GM18517 (cell line): ENCODE data around the gene CHD1.
A peak's percentile ranks its signal among the peaks of the same experiment; 100 is the strongest.

ENCODE experiments used
- ATAC-seq: cut with Tn5 transposase; IDR thresholded peaks from one replicate; pipeline ENCODE4 v1.9.1; 2021; ENCODE audit warnings: mild to moderate bottlenecking, moderate library complexity; ENCODE audit not compliant: unreplicated experiment

The CHD1 gene

GRCh38 chr5:98905857-98906688 is 22.7 kb downstream of the CHD1 start:
- ATAC-seq: peak; percentile 64

DNA sequence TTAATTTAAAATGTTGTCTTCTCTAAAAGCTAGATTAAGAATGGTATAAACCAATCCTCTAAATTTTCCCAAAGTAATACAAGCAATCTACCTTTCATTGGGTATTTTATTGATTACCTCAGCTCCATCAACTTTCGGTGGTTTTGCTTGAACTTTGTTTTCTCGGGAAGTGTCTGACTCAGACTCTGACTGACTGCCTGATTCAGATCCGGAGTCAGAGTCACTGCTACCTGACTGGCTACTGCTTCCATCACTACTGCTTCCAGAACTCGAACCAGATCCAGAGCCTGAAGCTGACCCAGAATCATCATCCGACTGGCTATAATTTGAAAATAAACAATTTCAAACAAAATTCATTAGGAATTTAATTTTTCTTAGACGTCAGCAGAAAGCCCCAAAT is 24.0 kb downstream of the CHD1 start:
- ATAC-seq: no peak

GRCh38 chr5:98902733-98903132 is 26.1 kb downstream of the CHD1 start:
- ATAC-seq: no peak

DNA sequence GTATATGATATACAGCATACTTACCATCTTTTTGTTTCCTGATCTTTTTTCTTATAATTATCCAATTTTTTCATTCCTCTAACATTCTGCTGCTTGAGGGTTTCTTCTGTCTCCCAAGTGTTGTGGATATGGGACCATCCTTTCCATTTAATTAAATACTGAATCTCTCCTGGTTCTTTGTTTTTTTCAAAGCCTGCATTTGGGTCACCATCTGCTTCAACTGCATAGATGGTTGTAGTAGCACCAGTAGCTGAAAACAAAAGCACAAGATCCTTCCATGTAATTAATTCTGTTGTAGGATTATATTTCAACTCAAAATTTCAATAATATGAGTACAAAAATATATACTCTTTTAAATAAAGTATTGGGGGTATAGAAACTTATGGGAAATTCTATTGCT is 29.4 kb downstream of the CHD1 start:
- no peak for ATAC-seq

DNA sequence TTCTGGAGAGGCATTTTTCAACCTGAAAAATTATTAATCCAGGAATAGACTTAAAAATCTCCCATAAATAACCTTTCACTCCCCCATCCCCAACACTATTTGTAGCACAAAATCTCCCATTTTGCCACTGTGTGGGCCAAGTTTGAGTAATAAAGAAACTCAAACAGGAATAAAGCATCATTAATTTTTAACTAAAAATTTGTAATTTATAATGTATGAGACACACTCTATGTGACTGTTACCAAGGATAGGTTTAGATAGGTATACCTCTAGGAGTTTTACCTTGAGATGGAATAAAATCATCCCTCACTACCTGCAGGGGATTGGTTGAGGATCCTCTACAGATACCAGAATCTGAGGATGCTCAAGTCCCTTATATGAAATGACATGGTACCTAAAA is 30.1 kb downstream of the CHD1 start:
- ATAC-seq: no peak

DNA sequence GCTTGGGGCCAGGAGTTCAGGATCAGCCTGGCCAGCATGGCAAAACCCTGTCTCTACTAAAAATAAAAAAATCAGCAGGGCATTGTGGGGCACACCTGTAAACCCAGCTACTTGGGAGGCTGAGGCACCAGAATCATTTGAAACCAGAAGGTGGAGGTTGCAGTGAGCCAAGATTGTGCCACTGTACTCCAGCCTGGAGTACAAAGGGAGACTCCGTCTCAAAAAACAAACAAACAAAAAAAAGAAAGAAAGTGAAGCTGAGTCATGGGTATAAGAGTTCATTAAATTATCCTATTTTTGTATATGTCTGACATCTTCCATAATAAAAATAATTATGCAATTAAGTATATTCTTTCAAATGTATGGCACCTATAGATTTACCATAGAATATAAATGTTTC is 37.2 kb downstream of the CHD1 start:
- ATAC-seq: no peak

DNA sequence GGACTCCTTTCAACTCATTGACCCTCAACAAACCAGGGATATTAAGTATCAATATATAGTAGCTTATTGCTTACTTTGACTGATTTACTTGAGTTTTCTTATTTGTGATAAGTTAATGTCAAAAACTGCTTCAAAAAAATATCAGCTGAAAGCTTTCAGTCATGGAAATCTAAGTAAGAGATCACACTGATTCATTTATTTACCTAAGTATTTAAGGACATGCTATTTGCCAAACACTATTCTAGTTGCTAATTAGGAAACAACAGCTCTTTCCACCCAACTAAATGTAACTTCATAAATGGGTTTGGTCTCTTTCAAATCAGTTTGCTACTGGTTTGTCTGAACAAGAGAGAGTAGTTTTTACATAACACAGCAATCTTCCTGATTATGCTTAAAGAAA is 48.2 kb downstream of the CHD1 start:
- ATAC-seq: no peak

DNA sequence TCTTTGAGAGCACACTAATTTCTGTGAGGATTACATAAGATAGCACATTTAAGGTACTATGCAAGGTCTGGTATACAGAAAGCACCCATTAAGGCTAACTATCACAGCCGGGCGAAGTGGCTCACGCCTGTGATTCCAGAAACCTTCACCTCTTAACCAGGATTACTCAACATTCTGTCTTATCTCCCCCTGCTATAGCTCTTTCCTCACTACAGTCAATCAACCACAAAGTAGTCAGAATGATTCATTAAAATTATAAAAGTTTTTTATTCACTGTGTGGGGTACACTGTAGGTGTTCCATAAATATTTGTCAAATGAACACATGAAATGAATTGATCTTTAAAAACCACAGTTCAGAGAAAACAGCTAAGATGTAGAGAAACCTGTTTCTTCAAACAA is 48.7 kb downstream of the CHD1 start:
- ATAC-seq: no peak

- no peak for ATAC-seq
Observed at GRCh38 chr5:98877600-98877999, 51.2 kb downstream of the CHD1 start.

- no peak for ATAC-seq
Observed at GRCh38 chr5:98872674-98873073, 56.1 kb downstream of the CHD1 start.

DNA sequence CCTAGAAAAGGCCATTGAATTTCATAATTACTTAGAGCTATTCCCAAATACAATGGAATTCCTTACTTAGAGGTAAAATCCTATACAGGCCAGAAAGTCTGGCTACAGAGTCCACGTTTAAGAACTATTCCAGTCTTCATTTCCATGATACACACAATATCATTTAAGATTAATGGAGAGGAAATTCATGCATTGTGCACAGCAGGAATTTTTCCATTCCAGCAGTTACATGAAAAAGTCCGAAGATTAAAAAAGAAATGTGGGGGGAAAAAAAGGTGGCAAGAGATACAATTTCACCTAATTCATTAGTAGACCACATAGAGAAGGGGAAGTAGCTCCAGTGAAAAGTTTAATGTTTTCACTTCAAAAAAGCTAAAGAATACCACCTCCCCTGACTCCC is 63.1 kb downstream of the CHD1 start:
- no peak for ATAC-seq

DNA sequence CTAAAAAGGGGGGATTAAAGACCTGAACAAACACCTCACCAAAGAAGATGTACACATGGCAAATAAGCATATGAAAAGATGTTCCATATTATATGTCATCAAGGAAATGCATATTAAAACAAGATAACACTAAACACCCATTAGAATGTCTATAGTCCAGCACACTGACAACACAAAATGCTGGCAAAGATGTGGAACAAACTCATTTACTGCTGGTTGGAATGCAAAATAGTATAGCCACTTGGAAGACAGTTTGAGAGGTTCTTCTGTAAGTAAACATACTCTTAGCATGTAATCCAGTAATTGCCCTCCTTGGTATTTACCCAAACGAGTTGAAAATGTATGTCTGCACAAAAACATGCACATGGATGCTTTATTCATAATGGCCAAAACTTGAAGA is 81.8 kb downstream of the CHD1 start:
- no peak for ATAC-seq

DNA sequence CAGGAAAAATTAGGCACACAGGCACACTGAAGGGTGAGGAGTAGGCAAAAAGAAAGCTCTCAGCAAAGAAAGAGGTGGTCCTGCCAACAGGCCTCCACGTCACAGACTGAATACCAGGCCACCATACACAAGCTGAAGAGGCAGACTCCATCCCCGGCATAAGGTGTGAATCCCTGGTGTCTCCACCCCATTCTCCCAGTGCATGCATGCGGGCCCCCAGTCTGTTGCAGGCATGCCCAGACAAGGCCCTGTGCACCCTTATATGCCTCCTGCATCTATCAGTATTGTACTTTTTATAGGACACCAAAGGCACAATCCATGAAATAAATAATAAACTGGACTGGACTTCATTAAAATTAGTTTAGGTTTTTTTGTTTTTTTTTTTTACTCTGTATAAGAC is 82.3 kb downstream of the CHD1 start:
- ATAC-seq: no peak

DNA sequence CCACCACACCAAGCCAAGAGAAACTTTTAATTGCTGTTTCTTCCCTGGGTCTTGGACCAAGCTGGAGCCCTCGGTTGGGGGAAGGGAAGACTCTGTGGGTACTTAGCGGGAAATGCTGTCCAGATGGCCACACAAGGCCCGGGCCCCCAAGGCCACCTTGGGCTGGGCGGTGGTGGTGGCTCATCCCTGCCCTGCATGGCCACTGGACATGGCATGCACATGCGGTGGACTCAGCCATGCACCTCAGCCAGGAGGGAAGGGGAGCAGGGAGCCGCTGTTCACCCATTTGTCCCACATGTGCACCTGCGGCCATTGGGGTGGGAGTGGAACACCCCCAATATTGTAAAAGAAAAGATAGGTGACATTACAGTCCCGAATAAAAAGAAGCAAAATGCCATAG is 82.9 kb downstream of the CHD1 start:
- ATAC-seq: no peak

DNA sequence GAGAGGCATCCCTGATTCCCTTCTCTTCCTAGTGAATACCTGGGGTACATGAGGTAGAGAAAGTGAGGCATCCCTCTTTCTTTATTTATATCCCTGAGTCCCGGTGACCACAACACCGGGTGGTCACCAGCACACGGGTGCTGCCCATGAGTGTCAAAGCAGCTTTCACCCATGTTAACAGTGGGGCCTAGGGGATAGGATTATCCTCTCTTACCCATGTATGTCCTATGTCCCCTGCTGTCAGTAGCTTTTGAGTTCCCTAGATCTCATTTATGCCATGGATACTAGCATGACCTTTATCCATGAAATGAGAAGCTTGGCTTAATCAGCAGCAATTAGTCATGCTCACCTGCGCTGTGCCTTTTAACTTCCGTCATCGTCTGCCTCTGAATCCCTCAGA is 83.9 kb downstream of the CHD1 start:
- no peak for ATAC-seq

DNA sequence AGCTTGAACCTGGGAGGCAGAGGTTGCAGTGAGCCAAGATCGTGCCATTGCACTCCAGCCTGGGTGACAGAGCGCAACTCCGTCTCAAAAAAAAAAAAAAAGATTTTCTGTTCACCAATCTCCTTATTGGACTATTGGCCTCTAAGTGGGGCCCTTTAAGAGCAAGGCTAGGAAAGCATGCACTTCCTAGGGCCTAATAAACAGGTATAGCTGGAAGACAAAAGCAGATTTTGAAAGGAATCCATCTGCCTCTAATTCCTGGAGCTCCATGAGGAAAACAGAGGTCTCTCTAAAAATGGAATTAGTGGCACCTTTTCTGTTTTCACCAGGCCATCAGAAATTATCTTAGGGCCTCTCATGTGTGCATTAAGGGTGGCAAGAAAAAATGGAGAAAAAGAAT is 85.3 kb downstream of the CHD1 start:
- no peak for ATAC-seq

- ATAC-seq: no peak
Observed at GRCh38 chr5:98840946-98841345, 87.9 kb downstream of the CHD1 start.

DNA sequence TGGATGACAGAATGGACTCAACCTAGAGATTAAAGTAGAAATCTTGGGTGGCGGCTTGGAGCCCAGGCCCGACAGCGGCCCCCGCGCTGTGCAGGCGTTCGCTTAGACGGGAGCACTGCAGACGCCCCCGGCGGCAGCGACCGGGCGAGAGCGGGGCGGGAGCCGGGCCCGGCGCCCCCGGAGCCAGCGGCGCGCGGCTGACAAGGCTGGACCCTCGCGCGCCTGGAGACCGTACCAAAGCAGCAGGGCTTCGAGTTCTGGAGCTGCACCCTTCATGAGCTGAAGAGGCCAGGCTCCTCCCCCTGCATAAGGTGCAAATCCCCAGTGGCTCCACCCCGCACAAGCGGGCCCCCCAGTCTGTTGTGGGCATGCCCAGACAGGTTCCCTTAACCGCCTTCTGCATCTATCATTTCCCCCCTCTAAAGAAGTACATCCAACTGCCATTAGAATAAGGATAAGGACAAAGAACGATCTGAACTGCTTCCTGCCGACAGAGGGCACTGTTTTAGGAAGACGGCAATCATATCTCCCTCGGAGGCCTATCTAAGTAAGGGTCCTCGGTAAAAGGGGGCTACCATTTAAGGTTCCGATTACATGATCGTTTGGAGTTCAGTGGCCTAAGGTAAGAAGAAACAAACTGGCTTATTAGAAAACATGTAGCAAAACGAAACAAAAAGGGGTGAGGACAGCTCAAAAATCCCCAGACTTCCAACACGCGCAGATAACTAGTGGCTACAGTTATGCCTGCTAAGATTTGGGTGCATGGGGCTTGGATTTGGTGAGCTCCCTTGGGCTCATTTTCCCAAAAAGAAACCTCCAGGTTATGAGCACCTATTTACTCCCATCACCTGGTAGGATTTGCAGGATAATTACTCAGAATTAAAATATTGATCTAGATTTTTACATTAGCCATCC is 89.1 kb downstream of the CHD1 start:
- ATAC-seq: peak; percentile 74

- ATAC-seq: no peak
Observed at GRCh38 chr5:98836175-98836574, 92.6 kb downstream of the CHD1 start.

DNA sequence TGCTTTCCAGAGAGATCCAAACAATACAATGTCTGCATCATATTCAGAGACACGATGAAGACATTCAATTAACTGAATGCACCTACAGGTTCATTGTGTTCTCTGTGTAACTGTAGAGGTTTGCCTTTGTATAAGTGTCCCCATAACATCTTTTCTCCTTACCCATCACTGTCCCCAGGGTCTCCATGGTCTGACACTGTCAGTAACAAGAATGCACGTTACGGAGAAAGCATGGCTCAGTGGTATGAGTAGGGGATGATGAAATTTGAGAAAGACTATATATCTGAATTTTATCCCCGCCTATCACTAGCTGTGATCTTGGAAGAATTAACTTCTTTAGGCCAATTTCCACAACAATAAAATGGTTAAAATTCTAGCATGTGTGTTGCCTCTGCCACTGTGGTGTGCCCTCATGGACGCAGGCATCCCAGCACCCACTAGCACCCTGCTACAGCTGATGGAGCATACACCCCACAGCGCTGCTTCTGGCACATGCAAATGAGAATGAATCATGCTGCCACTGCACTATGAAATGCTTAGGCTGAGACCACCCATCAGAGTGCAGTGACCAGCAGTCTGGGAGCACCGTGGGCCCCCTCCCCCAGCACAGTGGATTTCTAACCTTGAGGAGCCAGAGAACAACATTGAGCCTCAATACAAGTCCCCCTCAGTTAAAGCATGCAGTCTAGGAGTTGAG is 101.1 kb downstream of the CHD1 start:
- ATAC-seq: no peak

DNA sequence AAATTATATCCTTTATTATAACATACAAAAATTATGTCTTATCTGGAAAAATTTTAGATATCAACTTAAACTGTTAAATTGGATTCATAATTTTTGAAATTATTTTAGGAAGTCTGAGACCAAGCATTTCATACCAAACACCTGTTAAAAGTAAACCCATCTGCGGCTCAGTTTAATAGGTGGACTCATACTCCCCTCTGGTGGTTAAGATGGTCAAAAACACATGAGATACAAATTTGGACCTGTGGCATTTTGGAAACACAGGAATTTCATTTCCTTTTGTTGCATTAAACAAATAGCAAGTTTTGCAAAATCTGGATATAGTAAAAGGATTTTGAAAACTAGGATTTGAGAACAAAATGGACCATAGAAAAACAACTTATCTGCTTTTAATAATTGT is 101.6 kb downstream of the CHD1 start:
- no peak for ATAC-seq
